ENCODE data around the gene PLCH1.
"Not testable (repeated sequence)": the region's sequence is repeated elsewhere in the genome, so short reads cannot be mapped to it uniquely, and the experiment has no call there.

Gene PLCH1

DNA sequence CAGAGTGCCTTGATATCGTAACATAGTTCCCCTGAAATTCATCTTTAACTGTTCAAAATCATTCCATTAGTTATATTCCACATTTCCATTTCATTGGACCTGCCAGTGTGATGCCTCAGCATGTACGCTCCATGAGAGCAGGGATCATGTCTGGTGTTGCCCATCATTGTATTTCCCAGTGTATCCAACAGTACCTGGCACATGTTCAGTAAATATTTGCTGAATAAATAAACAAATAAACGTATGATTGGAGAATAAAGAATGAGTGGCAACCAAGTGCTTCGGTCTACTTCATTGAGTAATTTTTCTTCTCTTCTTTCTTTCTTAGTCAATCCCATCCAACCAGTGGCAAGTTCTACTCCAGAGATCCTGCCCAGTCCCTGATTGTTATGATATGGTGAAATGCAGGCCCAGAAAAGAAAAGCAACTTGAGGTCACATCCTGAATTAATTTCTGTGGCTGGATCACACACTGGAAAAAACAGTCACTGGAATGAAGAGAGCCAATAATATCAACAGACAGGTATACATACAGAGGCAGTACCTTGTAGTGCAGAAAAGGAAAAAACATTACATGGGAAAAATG is 101.2 kb downstream of the PLCH1 start:
- no peak for DNase-seq (ENCODE audit: low read depth in 2 of 2)
- TF ChIP-seq, protein P1, sequence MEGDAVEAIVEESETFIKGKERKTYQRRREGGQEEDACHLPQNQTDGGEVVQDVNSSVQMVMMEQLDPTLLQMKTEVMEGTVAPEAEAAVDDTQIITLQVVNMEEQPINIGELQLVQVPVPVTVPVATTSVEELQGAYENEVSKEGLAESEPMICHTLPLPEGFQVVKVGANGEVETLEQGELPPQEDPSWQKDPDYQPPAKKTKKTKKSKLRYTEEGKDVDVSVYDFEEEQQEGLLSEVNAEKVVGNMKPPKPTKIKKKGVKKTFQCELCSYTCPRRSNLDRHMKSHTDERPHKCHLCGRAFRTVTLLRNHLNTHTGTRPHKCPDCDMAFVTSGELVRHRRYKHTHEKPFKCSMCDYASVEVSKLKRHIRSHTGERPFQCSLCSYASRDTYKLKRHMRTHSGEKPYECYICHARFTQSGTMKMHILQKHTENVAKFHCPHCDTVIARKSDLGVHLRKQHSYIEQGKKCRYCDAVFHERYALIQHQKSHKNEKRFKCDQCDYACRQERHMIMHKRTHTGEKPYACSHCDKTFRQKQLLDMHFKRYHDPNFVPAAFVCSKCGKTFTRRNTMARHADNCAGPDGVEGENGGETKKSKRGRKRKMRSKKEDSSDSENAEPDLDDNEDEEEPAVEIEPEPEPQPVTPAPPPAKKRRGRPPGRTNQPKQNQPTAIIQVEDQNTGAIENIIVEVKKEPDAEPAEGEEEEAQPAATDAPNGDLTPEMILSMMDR (IDR thresholded peaks at IDR 0.05; ENCODE audit: low read depth, low read length) = no peak
- H3K4me3 ChIP-seq (replicated peaks in 1 of 2; ENCODE audit: low read depth in 2 of 2, low read length in 2 of 2) = no peak overlapping the region

DNA sequence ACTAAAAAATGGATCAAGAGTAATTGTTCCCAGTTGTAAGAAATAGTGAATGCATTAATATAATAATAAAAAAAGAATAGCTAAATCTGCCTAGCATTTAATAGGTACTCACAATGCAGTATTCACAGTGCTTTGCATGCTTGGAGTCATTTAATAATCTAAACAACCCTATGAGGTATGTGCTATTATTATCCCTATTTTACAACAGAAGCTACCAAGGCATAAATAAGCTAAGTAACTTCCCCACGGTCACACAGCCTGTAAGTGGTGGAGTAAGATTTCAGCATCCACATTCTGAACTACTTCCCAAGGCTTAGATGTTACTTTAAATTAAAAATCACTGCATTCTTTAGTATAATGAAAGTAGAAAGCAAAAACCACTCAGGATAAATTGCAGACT is 102.9 kb downstream of the PLCH1 start:
- no peak for DNase-seq (ENCODE audit: low read depth in 2 of 2)
- TF ChIP-seq, protein P1 (IDR thresholded peaks at IDR 0.05; ENCODE audit: low read depth, low read length) = no peak
- no peak overlapping the region for H3K4me3 ChIP-seq (replicated peaks in 1 of 2; ENCODE audit: low read depth in 2 of 2, low read length in 2 of 2)

DNA sequence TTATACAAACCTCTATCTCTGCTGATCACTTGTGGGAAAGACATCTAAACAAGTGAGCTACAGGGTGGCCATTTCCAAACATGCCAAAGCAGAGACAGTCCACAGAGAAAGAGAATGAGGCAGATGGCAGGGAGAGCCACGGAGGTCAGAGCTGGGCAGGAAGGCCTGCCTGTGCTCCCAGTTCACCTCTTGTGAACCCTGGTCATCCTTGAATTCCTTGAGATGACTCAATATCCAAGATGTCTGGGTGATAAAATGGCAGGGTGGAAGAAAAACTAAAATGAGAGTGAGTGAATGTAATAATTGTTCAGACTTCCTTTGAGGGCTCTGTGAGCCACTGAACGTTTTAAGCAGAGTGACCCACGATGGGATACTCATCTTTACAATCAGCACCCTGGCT is 104.8 kb downstream of the PLCH1 start:
- TF ChIP-seq, protein P1 (IDR thresholded peaks at IDR 0.05; ENCODE audit: low read depth, low read length) = no peak
- no peak for DNase-seq (ENCODE audit: low read depth in 2 of 2)

DNA sequence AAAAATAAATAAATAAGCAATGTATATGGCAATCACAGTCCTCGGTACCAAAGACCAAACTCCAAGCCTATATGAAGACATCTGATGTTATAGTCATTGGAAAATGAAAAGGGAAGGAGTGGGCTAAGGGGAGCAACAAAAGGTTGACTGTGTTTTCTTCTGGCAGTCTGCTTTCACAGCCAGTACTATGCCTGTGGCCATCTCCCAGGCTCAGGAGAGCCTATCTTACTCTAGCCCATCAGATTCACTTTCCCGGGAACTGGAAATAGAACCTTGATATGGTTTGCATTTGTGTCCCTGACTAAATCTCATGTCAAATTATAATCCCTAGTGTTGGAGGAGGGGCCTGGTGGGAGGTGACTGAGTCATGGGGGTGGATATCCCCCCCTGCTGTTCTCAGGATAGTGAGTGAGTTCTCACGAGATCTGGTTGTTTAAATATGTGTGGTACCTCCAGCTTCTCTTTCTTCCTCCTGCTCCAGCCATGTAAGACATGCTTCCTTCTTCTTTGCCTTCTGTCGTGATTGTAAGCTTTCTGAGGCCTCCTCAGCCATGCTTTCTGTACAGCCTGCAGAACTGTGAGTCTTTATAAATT is 105.3 kb downstream of the PLCH1 start:
- no peak overlapping the region for H3K4me3 ChIP-seq (replicated peaks in 1 of 2; ENCODE audit: low read depth in 2 of 2, low read length in 2 of 2)
- DNase-seq (ENCODE audit: low read depth in 2 of 2) = no peak

More for the DNA sequence above, 104.8 kb downstream of the PLCH1 start:
- no peak overlapping the region for H3K4me3 ChIP-seq (replicated peaks in 1 of 2; ENCODE audit: low read depth in 2 of 2, low read length in 2 of 2)

DNA sequence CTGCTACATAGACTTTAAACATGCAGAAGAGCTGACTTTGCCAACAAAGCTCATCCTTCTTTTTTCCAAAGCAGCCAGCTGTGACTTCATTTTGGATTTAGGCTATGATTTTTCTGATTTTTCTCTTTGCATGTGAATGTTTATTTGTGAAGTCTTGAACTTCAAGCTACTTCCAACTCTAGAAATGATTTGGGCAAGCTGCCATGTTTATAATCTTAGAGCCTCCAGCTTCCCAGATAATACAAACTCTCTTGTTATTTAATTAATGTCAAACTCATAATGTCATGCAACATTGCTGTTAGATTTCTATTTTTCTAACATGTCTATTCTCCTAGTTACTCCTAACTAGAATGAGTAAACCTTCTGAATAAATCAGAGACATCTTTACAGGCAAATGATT is 106.4 kb downstream of the PLCH1 start:
- DNase-seq (ENCODE audit: low read depth in 2 of 2) = not testable (repeated sequence)

More for the DNA sequence above, 105.3 kb downstream of the PLCH1 start:
- TF ChIP-seq, protein P1 (IDR thresholded peaks at IDR 0.05; ENCODE audit: low read depth, low read length) = no peak

DNA sequence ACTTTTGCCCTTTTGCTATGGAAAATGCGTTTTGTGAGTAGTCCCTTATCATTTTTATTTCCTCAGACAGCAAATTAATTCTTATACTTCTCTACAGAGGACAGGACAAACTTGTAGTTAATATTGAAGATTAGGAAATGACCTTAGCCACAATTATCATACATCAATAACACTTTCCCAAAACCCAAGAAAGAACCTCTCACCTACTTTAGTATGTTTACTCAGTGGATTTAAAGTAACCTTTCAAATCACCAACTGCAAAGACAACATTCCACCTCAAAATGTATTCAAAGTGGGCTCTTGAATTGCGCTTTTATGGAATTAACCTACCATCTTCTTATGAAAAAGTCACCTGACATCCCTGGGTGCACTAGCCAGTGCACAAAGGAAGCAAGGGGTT is 107.3 kb downstream of the PLCH1 start:
- no peak for DNase-seq (ENCODE audit: low read depth in 2 of 2)
- TF ChIP-seq, protein P1 (IDR thresholded peaks at IDR 0.05; ENCODE audit: low read depth, low read length) = no peak
- no peak overlapping the region for H3K4me3 ChIP-seq (replicated peaks in 1 of 2; ENCODE audit: low read depth in 2 of 2, low read length in 2 of 2)

More for the DNA sequence above, 106.4 kb downstream of the PLCH1 start:
- not testable (repeated sequence) for H3K4me3 ChIP-seq (replicated peaks in 1 of 2; ENCODE audit: low read depth in 2 of 2, low read length in 2 of 2)

DNA sequence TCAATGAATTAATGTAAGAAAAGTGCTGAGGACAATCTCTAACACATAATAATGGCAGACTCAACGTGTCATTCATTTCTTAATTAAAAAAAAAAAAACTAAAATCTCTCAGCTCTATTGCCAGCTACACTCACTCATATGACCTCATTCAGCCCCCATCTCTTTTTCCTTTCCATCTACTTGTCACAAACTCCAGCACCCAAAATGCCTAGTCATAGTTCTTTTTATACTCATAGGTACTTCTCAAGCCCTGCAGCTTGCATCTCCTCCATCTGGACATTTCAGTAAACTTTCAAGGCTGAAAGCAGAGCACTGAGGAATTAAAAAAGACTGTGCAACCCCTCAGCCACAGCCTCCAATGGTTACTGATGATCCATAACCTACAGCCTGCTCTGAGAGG is 109.8 kb downstream of the PLCH1 start:
- no peak overlapping the region for H3K4me3 ChIP-seq (replicated peaks in 1 of 2; ENCODE audit: low read depth in 2 of 2, low read length in 2 of 2)
- TF ChIP-seq, protein P1 (IDR thresholded peaks at IDR 0.05; ENCODE audit: low read depth, low read length) = no peak
- DNase-seq (ENCODE audit: low read depth in 2 of 2) = no peak
